ENCODE results near the gene AK5. TPM values are rescaled to one million over a fixed set of nuclear protein-coding genes. Genes with fewer than 3 reads are reported as not detected.
A peak's percentile ranks its signal among the peaks of the same experiment; 100 is the strongest.
"Not testable (repeated sequence)": the region's sequence is repeated elsewhere in the genome, so short reads cannot be mapped to it uniquely, and the experiment has no call there.

The AK5 gene
- total RNA-seq, 1 donor from 2014 or later = 0.91 TPM

DNA sequence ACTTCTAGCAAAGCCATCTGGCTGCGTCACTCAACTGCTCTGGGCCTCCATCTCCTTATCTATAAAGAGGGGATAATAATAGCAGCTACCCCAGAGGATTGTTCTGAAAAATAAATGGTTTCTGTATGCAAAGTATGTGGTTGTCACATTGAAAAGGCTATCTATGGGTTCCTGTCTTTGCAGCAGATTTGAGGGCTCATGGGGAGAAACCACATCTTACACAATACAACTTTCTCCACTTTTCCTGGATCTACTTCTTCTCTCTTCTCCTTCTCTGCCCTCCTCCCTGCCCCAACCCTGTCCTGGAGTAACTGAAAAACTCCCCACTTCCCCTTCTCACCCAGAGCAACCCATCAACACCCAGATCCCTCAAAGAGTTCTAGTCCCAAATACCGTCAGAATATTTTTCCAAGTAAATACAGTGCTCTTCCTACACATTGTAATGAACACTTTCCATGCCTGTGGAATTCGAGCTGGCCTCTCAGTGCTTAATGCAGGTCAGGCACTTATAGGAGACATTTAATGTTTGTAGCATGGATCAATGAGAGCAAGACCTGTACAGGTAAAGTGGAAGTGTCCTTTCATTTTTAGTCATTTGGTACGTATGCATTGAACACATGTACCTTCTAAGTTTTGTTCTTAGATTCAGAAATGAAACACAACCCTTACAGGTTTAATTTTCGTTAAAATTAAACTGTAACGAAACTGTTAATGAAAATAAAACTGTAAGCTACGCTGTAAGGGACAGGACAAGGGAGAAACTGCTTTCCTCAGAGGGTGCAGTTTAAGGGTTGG lies 131.9 kb downstream of the AK5 start:
- H3K36me3 Mint-ChIP-seq (ENCODE audit: unreplicated experiment) = no peaks in the 10 kb centered on the region
- no peak for DNase-seq
- H3K4me1 Mint-ChIP-seq (ENCODE audit: low read depth, unreplicated experiment) = no peaks in the 10 kb centered on the region
- no peaks in the 10 kb centered on the region for H3K9me3 Mint-ChIP-seq (ENCODE audit: unreplicated experiment)
- H3K27me3 Mint-ChIP-seq (ENCODE audit: unreplicated experiment) = no peaks in the 10 kb centered on the region
- TF ChIP-seq, protein P1, sequence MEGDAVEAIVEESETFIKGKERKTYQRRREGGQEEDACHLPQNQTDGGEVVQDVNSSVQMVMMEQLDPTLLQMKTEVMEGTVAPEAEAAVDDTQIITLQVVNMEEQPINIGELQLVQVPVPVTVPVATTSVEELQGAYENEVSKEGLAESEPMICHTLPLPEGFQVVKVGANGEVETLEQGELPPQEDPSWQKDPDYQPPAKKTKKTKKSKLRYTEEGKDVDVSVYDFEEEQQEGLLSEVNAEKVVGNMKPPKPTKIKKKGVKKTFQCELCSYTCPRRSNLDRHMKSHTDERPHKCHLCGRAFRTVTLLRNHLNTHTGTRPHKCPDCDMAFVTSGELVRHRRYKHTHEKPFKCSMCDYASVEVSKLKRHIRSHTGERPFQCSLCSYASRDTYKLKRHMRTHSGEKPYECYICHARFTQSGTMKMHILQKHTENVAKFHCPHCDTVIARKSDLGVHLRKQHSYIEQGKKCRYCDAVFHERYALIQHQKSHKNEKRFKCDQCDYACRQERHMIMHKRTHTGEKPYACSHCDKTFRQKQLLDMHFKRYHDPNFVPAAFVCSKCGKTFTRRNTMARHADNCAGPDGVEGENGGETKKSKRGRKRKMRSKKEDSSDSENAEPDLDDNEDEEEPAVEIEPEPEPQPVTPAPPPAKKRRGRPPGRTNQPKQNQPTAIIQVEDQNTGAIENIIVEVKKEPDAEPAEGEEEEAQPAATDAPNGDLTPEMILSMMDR (IDR thresholded peaks at IDR 0.05; ENCODE audit: partially characterized antibody, unreplicated experiment) = no peak
- no peak overlapping the region for H3K27ac Mint-ChIP-seq (ENCODE audit: unreplicated experiment)
- no peak overlapping the region for H3K4me3 Mint-ChIP-seq (ENCODE audit: unreplicated experiment)

DNA sequence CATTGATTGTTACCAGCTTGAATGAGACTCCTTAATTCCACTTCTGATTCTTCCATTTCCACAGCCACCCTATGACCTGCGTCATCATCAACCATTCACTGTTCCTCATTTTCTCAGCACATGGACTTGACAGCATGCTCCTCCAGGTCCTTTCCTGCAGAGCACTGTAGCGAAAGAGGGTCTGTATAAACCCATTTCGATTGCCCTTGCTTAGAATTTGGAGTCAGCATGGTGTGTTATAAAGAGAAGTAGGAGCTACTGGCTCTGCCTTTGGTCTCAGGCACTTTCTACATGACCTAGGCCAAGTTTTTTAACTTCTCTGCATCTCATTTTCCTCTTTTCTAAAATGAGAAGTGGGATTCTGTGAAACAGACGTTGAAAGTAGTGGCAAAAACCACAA lies 133.8 kb downstream of the AK5 start:
- Mint-ChIP-seq H3K27ac (ENCODE audit: unreplicated experiment) (no peak overlapping the region), H3K36me3 (ENCODE audit: unreplicated experiment) (no peaks in the 10 kb centered on the region), H3K27me3 (ENCODE audit: unreplicated experiment) (no peaks in the 10 kb centered on the region), H3K4me3 (ENCODE audit: unreplicated experiment) (no peak overlapping the region), H3K4me1 (ENCODE audit: low read depth, unreplicated experiment) (no peaks in the 10 kb centered on the region), H3K9me3 (ENCODE audit: unreplicated experiment) (no peaks in the 10 kb centered on the region)
- no peak for DNase-seq
- TF ChIP-seq, protein P1 (IDR thresholded peaks at IDR 0.05; ENCODE audit: partially characterized antibody, unreplicated experiment) = no peak

DNA sequence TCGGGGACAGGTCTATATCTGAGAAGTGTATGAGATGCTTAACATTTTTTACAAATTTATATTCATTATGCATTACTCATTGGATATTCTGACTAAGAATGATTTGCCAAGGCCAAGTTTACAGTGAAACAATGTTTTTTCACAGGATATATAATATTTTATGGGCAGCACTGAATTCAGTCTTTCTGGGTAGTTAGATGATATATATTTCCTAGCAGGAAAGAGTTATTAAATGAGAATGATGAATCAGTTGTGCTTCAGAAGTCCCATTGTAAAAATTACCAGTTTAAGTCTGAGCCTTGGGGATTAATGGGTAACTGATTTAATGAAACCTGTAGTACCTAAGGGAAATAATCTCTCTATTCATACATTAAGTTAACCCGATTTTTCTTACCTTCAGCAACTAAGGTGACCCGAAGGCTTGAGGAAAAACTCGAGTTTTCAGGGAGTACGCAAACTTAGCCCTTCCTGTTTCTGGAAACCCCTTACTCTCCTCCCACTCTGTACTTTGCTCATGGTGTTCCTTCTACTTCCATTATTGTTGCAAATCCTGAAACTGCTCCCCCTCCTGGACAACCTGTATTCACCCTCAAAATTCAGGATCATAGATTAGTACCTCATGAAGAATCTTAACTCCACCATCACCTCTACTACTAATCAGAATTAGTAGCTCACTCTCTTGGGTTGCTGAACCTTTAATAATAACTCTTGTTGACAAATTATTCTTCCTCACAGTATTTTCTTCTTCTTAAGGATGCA lies 135.1 kb downstream of the AK5 start:
- Mint-ChIP-seq H3K27ac (ENCODE audit: unreplicated experiment) (no peak overlapping the region), H3K36me3 (ENCODE audit: unreplicated experiment) (no peaks in the 10 kb centered on the region)

DNA sequence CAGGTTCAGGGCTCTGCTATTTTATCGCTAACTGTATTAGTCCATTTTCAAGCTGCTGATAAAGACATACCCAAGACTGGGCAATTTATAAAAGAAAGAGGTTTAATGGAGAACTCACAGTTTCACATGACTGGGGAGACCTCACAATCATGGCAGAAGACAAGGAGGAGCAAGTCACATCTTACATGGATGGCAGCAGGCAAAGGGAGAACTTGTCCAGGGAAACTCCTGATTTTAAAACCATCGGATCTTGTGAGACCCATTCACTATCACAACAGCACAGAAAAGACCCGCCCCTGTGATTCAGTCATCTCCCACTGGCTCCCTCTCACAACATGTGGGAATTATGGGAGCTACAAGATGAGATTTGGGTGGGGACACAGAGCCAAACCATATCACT lies 136.2 kb downstream of the AK5 start:
- not testable (repeated sequence) for H3K27ac Mint-ChIP-seq (ENCODE audit: unreplicated experiment); DNase-seq; H3K27me3 Mint-ChIP-seq (ENCODE audit: unreplicated experiment); H3K36me3 Mint-ChIP-seq (ENCODE audit: unreplicated experiment); H3K9me3 Mint-ChIP-seq (ENCODE audit: unreplicated experiment); H3K4me1 Mint-ChIP-seq (ENCODE audit: low read depth, unreplicated experiment); H3K4me3 Mint-ChIP-seq (ENCODE audit: unreplicated experiment)

More for the DNA sequence above, 135.1 kb downstream of the AK5 start:
- TF ChIP-seq, protein P1 (IDR thresholded peaks at IDR 0.05; ENCODE audit: partially characterized antibody, unreplicated experiment) = peak; percentile 53
- DNase-seq = no peak
- Mint-ChIP-seq H3K4me3 (ENCODE audit: unreplicated experiment) (no peak overlapping the region), H3K4me1 (ENCODE audit: low read depth, unreplicated experiment) (no peaks in the 10 kb centered on the region), H3K9me3 (ENCODE audit: unreplicated experiment) (no peaks in the 10 kb centered on the region), H3K27me3 (ENCODE audit: unreplicated experiment) (no peaks in the 10 kb centered on the region)

DNA sequence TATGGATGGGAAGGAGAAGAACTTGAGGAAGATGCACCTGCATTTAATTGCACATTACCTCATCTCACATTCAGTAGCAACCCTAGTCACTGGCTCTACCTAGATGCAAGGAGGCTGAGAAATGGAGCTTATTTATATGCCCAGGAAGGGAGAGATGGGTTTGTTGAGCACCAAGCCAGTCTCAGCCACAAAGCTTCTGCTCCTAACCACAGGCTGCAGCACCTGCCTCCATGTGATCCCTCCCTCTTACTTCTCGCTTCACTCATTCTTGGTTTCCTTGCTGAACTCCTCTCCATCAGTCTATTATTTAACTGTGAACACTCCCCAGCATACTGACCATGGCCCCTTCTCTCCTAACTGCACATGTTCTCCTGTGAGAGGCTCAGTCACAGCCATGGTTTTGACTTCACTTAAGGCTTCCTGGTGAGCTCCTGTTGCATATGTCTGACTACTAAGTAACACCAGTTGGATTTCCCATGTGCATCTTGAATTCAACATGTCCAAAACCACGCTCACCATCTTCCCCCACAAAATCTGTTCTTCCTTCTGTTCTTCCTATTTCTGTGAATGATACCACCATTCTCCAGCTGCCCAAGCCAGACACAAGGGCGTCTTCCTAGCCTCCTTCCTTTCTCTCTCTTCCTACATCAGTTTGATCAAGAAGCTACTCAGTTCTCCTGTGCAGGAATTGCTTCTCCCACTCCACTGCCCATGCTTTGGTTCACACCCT lies 139.8 kb downstream of the AK5 start:
- no peak for DNase-seq
- H3K36me3 Mint-ChIP-seq (ENCODE audit: unreplicated experiment) = peaks cover 13% of the 10 kb centered on the region
- H3K4me3 Mint-ChIP-seq (ENCODE audit: unreplicated experiment) = no peak overlapping the region
- H3K9me3 Mint-ChIP-seq (ENCODE audit: unreplicated experiment) = peaks cover 4% of the 10 kb centered on the region
- H3K27ac Mint-ChIP-seq (ENCODE audit: unreplicated experiment) = no peak overlapping the region
- no peaks in the 10 kb centered on the region for H3K4me1 Mint-ChIP-seq (ENCODE audit: low read depth, unreplicated experiment)
- TF ChIP-seq, protein P1 (IDR thresholded peaks at IDR 0.05; ENCODE audit: partially characterized antibody, unreplicated experiment) = no peak
- no peaks in the 10 kb centered on the region for H3K27me3 Mint-ChIP-seq (ENCODE audit: unreplicated experiment)

Measured in glutamatergic neuron (in vitro differentiated cells).